Natural killer cell (primary cell): Measurements from ENCODE around the gene LIPT2. TPM values are rescaled to one million over a fixed set of nuclear protein-coding genes. Genes with fewer than 3 reads are reported as not detected.

ENCODE experiments used
- ATAC-seq, 3 donors: fragments of 150-1000 bp in 2 of 3; fragments of 200-7000 bp in 1 of 3; cut with Tn5 transposase; 1 replicate in 1 of 3; 2 replicates in 2 of 3; pipeline ENCODE4 v1.10.0; 2021; ENCODE audit warnings: mild to moderate bottlenecking in 2 of 3, moderate library complexity in 2 of 3
- DNase-seq, 2 donors: peaks; one replicate each; pipeline versions ENCODE4 v3.0.0 to v3.0.0-alpha.2; 2013 to 2021; ENCODE audit warnings: mixed read lengths in 1 of 2
- H3K27ac ChIP-seq: one replicate; pipeline ENCODE4 v1.5.1; 2013; ENCODE audit warnings: mild to moderate bottlenecking, low read length
- H3K27me3 ChIP-seq: one replicate; pipeline ENCODE4 v1.6.1; 2013; ENCODE audit warnings: low read length; ENCODE audit not compliant: control insufficient read depth, insufficient read depth
- H3K36me3 ChIP-seq: one replicate; pipeline ENCODE4 v1.6.1; 2013; ENCODE audit warnings: low read length; ENCODE audit not compliant: control insufficient read depth, insufficient read depth
- H3K4me1 ChIP-seq: one replicate; pipeline ENCODE4 v1.6.1; 2013; ENCODE audit warnings: low read length; ENCODE audit not compliant: control insufficient read depth, insufficient read depth
- H3K4me3 ChIP-seq: one replicate; pipeline ENCODE4 v1.5.1; 2013; ENCODE audit warnings: low read length
- H3K9me3 ChIP-seq: one replicate; pipeline ENCODE4 v1.6.1; 2013; ENCODE audit warnings: low read length; ENCODE audit not compliant: control insufficient read depth, insufficient read depth
- H3K27ac Mint-ChIP-seq, 2 donors: one replicate each; pipeline ENCODE4 v1.8.0; 2022; ENCODE audit warnings: mild to moderate bottlenecking in 2 of 2, mixed read lengths in 2 of 2, moderate library complexity in 1 of 2
- H3K27me3 Mint-ChIP-seq, 2 donors: one replicate each; pipeline ENCODE4 v1.8.0; 2022; ENCODE audit warnings: low read depth in 2 of 2, mixed read lengths in 2 of 2
- H3K36me3 Mint-ChIP-seq: one replicate; pipeline ENCODE4 v1.8.0; 2022; ENCODE audit warnings: mixed read lengths
- H3K4me1 Mint-ChIP-seq, 2 donors: one replicate each; pipeline ENCODE4 v1.8.0; 2022; ENCODE audit warnings: mixed read lengths in 2 of 2
- H3K4me3 Mint-ChIP-seq: one replicate; pipeline ENCODE4 v1.8.0; 2022; ENCODE audit warnings: mild to moderate bottlenecking, moderate library complexity, mixed read lengths
- H3K9me3 Mint-ChIP-seq, 2 donors: one replicate each; pipeline ENCODE4 v1.8.0; 2022; ENCODE audit warnings: mixed read lengths in 2 of 2
- WGBS: methylation state at CpG from one replicate; pipeline ENCODE4 v1.1.7; 2013; ENCODE audit warnings: missing lambda C conversion rate; ENCODE audit not compliant: insufficient coverage; 5-methylcytosine and 5-hydroxymethylcytosine counted together
- intact Hi-C: fragments of 100-400 bp; cut with micrococcal nuclease; formaldehyde crosslinking; loops from one replicate; pipeline ENCODE4 v1.14.2; 2022
- total RNA-seq, 4 donors: library from RNA; stranded (reverse); fragments of 120-200 nt in 1 of 4; gene quantifications; one replicate each; pipeline versions ENCODE4 v1.2.3 to v1.2.4, GENCODE V29; 2013 to 2022
- TF ChIP-seq, protein P1 (sequence below): fragments of 200-600 bp; IDR thresholded peaks from one replicate; pipeline ENCODE4 v1.8.0; 2022; ENCODE audit warnings: antibody characterized with exemption

The LIPT2 gene
- total RNA-seq, 3 donors from 2014 or later (not counting 1 experiment from before 2014, with no cell fraction given), result 0.99 to 4.1 (median 3.1) TPM

DNA sequence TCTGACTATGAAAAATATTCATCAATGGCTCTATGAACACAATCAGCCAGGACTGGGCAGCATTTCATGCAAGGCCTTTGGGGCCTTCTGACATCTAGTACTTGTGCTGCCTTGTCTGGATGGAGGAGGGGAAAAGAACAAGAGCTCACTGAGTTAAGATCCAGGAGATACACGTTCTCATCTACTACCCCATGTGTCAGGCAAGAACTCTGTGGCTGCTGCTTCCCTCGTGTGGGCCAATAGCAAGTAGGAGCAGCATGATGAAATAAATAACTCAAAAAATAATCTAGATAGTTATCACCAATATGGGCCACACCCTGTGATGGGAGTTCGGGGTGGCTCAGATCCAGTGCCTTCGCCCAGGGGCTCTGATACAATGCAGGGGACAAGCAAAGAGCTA, 33.5 kb downstream of the LIPT2 start:
- Mint-ChIP-seq H3K4me1 (no peaks in the 10 kb centered on the region), H3K27me3 (peaks cover 0 to 4% of the 10 kb centered on the region in 2 donors), H3K9me3 (no peaks in the 10 kb centered on the region), H3K4me3 (no peak overlapping the region), H3K36me3 (no peaks in the 10 kb centered on the region), H3K27ac (no peak overlapping the region)
- WGBS, result 77% methylated on average over 2 of the region's 4 CpGs
- Histone ChIP-seq H3K4me3 (no peak overlapping the region), H3K27me3 (no peaks in the 10 kb centered on the region), H3K27ac (no peak overlapping the region), H3K9me3 (no peaks in the 10 kb centered on the region), H3K4me1 (no peaks in the 10 kb centered on the region), H3K36me3 (no peaks in the 10 kb centered on the region)
- TF ChIP-seq, protein P1, sequence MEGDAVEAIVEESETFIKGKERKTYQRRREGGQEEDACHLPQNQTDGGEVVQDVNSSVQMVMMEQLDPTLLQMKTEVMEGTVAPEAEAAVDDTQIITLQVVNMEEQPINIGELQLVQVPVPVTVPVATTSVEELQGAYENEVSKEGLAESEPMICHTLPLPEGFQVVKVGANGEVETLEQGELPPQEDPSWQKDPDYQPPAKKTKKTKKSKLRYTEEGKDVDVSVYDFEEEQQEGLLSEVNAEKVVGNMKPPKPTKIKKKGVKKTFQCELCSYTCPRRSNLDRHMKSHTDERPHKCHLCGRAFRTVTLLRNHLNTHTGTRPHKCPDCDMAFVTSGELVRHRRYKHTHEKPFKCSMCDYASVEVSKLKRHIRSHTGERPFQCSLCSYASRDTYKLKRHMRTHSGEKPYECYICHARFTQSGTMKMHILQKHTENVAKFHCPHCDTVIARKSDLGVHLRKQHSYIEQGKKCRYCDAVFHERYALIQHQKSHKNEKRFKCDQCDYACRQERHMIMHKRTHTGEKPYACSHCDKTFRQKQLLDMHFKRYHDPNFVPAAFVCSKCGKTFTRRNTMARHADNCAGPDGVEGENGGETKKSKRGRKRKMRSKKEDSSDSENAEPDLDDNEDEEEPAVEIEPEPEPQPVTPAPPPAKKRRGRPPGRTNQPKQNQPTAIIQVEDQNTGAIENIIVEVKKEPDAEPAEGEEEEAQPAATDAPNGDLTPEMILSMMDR, result no peak
- no peak for DNase-seq
- intact Hi-C loops, result no loop called here
- ATAC-seq, result peak in 1 of 3 donors; percentile 41

DNA sequence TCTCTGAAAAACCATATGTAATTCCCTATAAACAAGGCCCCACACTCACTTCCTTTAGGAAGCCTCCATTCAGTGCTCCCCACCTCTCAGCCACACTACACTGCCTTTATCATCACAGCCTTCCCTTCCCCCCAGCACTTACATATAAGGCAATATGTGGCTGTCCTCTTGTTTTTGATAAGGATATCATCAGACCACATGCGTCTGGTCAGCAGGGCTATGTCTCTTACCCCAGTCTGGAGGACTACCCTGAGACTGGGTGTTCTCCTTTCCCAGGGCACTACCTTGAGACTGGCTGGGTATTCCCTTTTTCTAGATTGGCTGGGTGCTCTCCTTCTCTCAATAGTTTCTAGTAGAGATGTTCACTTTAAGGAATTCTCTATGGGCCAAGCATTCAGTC, 33.9 kb downstream of the LIPT2 start:
- no peak for DNase-seq
- Mint-ChIP-seq H3K36me3 (no peaks in the 10 kb centered on the region), H3K9me3 (no peaks in the 10 kb centered on the region), H3K27me3 (no peaks in the 10 kb centered on the region), H3K4me1 (no peaks in the 10 kb centered on the region), H3K4me3 (no peak overlapping the region), H3K27ac (no peak overlapping the region)
- no peaks in the 10 kb centered on the region for H3K4me1 ChIP-seq
- peak in 1 of 3 donors; percentile 67 for ATAC-seq
- no peak overlapping the region for H3K4me3 ChIP-seq
- no peaks in the 10 kb centered on the region for H3K27me3 ChIP-seq
- H3K9me3 ChIP-seq, result no peaks in the 10 kb centered on the region
- H3K27ac ChIP-seq, result no peak overlapping the region
- no peaks in the 10 kb centered on the region for H3K36me3 ChIP-seq
- 38% methylated on average over 1 of the region's 1 CpG for WGBS
- TF ChIP-seq, protein P1, result no peak
- intact Hi-C loops, result no loop called here

DNA sequence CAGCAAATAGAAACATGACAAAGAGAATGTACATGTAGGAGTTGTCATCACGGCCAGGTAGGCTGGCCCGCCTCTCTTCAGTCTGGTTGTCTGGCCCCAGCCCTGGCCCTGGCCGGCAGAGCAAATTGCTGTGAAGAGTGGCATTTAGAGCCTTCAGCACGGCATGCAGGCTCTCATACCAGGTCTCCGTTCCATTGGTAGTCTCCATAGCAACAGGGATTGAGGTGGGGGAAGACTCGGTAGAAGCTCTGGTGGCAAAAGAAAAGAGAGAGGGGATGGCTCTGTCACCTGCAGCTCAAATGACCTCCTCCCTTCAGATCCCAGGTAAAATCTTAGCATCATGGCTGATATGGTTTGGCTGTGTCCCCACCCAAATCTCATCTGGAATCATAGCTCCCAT, 36.2 kb downstream of the LIPT2 start:
- no peaks in the 10 kb centered on the region for H3K36me3 ChIP-seq
- no peaks in the 10 kb centered on the region for H3K9me3 ChIP-seq
- 91% methylated on average over 6 of the region's 6 CpGs for WGBS
- Mint-ChIP-seq H3K36me3 (no peaks in the 10 kb centered on the region), H3K9me3 (no peaks in the 10 kb centered on the region), H3K4me1 (peaks cover 0 to 5% of the 10 kb centered on the region in 2 donors), H3K27ac (no peak overlapping the region), H3K4me3 (no peak overlapping the region), H3K27me3 (peaks cover 2 to 15% of the 10 kb centered on the region in 2 donors)
- H3K4me1 ChIP-seq, result no peaks in the 10 kb centered on the region
- no peak overlapping the region for H3K4me3 ChIP-seq
- no peak for ATAC-seq
- H3K27me3 ChIP-seq, result no peaks in the 10 kb centered on the region
- intact Hi-C loops, result no loop called here
- DNase-seq, result no peak
- no peak overlapping the region for H3K27ac ChIP-seq
- TF ChIP-seq, protein P1, result no peak

DNA sequence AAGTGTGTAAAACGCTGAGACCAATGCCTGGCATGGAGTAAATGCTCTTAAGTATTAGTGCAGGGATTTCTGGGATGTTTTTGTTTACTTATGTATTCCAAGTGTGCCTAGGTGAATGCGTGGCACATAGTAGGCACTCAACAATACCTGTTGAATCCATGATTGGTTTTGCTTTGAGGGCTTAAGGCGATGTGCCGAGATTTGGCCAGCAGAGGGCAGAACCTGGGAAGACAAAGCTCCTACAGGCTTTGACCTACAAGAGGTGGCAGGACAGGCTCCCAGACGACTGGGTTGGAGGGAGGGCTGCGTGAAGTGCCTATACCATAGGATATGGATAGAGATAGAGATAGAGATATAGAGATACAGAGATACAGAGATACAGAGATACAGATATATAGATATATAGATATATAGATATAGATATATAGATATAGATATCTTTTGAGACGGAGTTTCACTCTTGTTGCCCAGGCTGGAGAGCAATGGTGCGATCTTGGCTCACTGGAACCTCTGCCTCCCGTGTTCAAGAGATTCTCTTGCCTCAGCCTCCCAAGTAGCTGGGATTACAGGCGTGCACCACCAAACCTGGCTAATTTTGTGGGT, 40.0 kb downstream of the LIPT2 start:
- Mint-ChIP-seq H3K27me3 (peaks cover 5 to 15% of the 10 kb centered on the region in 2 donors), H3K4me3 (no peak overlapping the region), H3K9me3 (no peaks in the 10 kb centered on the region), H3K27ac (no peak overlapping the region), H3K4me1 (peaks cover 0 to 10% of the 10 kb centered on the region in 2 donors), H3K36me3 (no peaks in the 10 kb centered on the region)
- Histone ChIP-seq H3K4me1 (no peaks in the 10 kb centered on the region), H3K27me3 (no peaks in the 10 kb centered on the region), H3K27ac (no peak overlapping the region), H3K36me3 (no peaks in the 10 kb centered on the region), H3K9me3 (no peaks in the 10 kb centered on the region), H3K4me3 (no peak overlapping the region)
- 50% methylated on average over 10 of the region's 10 CpGs for WGBS
- intact Hi-C loops, result no loop called here
- ATAC-seq (peak; percentile 59 to 73 (median 65)), DNase-seq (peak; percentile 24 to 75)
- TF ChIP-seq, protein P1, result peak; percentile 67
